K562 (cell line): ENCODE data around the gene VTA1. TPM values are rescaled to one million over a fixed set of nuclear protein-coding genes. Genes with fewer than 3 reads are reported as not detected.

ENCODE experiments used
- ATAC-seq: fragments of 200-7000 bp; cut with Tn5 transposase; 3 replicates; pipeline ENCODE4 v1.9.1; 2020; ENCODE audit warnings: moderate library complexity
- BruUV-seq: library from RNA; stranded (reverse); fragments of 400-500 nt; replicated peaks from 2 replicates; lab custom pipeline; 2021; lab: Mats Ljungman, UMichigan
- CTCF ChIA-PET: fragments of 300-600 bp; formaldehyde crosslinking; extraction: SDS; loops from one replicate; lab custom pipeline; 2021; ENCODE audit warnings: low intra/inter-chr PET ratio; lab: Yijun Ruan, JAX
- POLR2A ChIA-PET: fragments of 300-600, 350-650 bp; sonication (Branson Sonifier 250); formaldehyde crosslinking; extraction: SDS; loops from one replicate; lab custom pipeline; 2021; ENCODE audit warnings: antibody characterized with exemption, inconsistent platforms; lab: Yijun Ruan, JAX
- DNase-seq, 4 experiments: peaks; one replicate each; pipeline versions ENCODE4 v3.0.0 to v3.0.0-alpha.2; 2011 to 2018; ENCODE audit warnings: low spot score in 3 of 4, mixed read lengths in 3 of 4; ENCODE audit errors: extremely low read depth in 1 of 4
- FAIRE-seq: peaks from 2 replicates; lab custom pipeline; 2011; peaks lifted over from hg19 to GRCh38; lab: Jason Lieb, UNC
- H2AFZ ChIP-seq: 2 replicates; pipeline ENCODE4 v1.6.0; 2011; ENCODE audit warnings: low read depth, low read length, control low read depth, inconsistent platforms
- H3K27ac ChIP-seq: fragments of 200-600 bp; 3 replicates; pipeline ENCODE4 v1.8.0; 2011; ENCODE audit warnings: low read depth, mild to moderate bottlenecking, control low read depth, inconsistent platforms, low read length, moderate library complexity, mixed read lengths; ENCODE audit errors: extremely low read depth
- H3K27me3 ChIP-seq, 2 experiments: fragments of 300-600 bp in 1 of 2; 2 replicates in 1 of 2; 3 replicates in 1 of 2; pipeline versions ENCODE4 v1.6.0 to v1.8.0; 2011; ENCODE audit warnings: inconsistent platforms in 2 of 2, low read length in 2 of 2, mild to moderate bottlenecking in 1 of 2, mixed read lengths in 1 of 2, moderate library complexity in 1 of 2; ENCODE audit not compliant: control insufficient read depth in 2 of 2, insufficient read depth in 2 of 2
- H3K36me3 ChIP-seq: fragments of 300-600 bp; 3 replicates; pipeline ENCODE4 v1.8.0; 2011; ENCODE audit warnings: mild to moderate bottlenecking, low read length, inconsistent platforms; ENCODE audit not compliant: control insufficient read depth, insufficient read depth
- H3K4me1 ChIP-seq, 2 experiments: fragments of 200-600 bp in 1 of 2; replicated peaks in 1 of 2; 2 replicates in 1 of 2; 3 replicates in 1 of 2; pipeline versions ENCODE4 v1.5.1 to v1.8.0; 2011; ENCODE audit warnings: inconsistent platforms in 2 of 2, low read length in 2 of 2, mild to moderate bottlenecking in 1 of 2, mixed read lengths in 1 of 2, moderate library complexity in 1 of 2; ENCODE audit not compliant: control insufficient read depth in 2 of 2, insufficient read depth in 2 of 2
- H3K4me2 ChIP-seq: 2 replicates; pipeline ENCODE4 v1.6.1; 2011; ENCODE audit warnings: low read length, control low read depth, inconsistent platforms, mixed read lengths; ENCODE audit not compliant: insufficient read depth
- H3K4me3 ChIP-seq: fragments of 200-600 bp; sonication (generic), shearing (Covaris generic); 2 replicates; pipeline ENCODE4 v1.5.1; 2016; ENCODE audit warnings: control low read depth, inconsistent platforms
- H3K79me2 ChIP-seq: fragments of 200-600 bp; 3 replicates; pipeline ENCODE4 v1.8.0; 2011; ENCODE audit warnings: low read length, inconsistent platforms; ENCODE audit not compliant: control insufficient read depth, insufficient read depth
- H3K9ac ChIP-seq, 2 experiments: 2 replicates each; pipeline versions ENCODE4 v1.6.0 to v1.6.1; 2011; ENCODE audit warnings: low read depth in 2 of 2, low read length in 2 of 2, control low read depth in 1 of 2, inconsistent platforms in 1 of 2, mild to moderate bottlenecking in 1 of 2, mixed read lengths in 1 of 2; ENCODE audit not compliant: insufficient read depth in 1 of 2
- H3K9me1 ChIP-seq: one replicate; pipeline ENCODE4 v1.6.0; 2011; ENCODE audit warnings: inconsistent platforms, mild to moderate bottlenecking, low read length, moderate library complexity; ENCODE audit not compliant: control insufficient read depth, insufficient read depth
- H3K9me3 ChIP-seq: replicated peaks from 2 replicates; pipeline ENCODE4 v1.5.1; 2011; ENCODE audit warnings: low read depth, low read length, inconsistent platforms; ENCODE audit not compliant: control insufficient read depth, insufficient read depth
- H4K20me1 ChIP-seq: replicated peaks from 2 replicates; pipeline ENCODE4 v1.6.1; 2011; ENCODE audit warnings: low read length, inconsistent platforms, mixed read lengths; ENCODE audit not compliant: control insufficient read depth, insufficient read depth
- ARHGAP35 ChIP-seq: fragments of 450-650 bp; IDR thresholded peaks from 2 replicates; pipeline ENCODE4 v1.6.1; 2018; ENCODE audit not compliant: partially characterized antibody
- BRD9 ChIP-seq: fragments of 450-650 bp; IDR thresholded peaks from 2 replicates; pipeline ENCODE4 v1.6.1; 2018; ENCODE audit warnings: low read depth; ENCODE audit not compliant: partially characterized antibody
- CEBPZ ChIP-seq: fragments of 150-350 bp; IDR thresholded peaks from 2 replicates; pipeline ENCODE4 v1.6.1; 2014; ENCODE audit warnings: low read depth, mild to moderate bottlenecking, low read length, borderline replicate concordance
- HDAC1 ChIP-seq, 2 experiments: fragments of 450-650 bp; IDR thresholded peaks; 2 replicates each; pipeline ENCODE4 v1.6.1; 2016 to 2017; ENCODE audit warnings: inconsistent platforms in 1 of 2, mild to moderate bottlenecking in 1 of 2, moderate library complexity in 1 of 2
- KDM5B ChIP-seq: fragments of 200-600 bp; sonication (generic); IDR thresholded peaks from 2 replicates; pipeline ENCODE4 v1.6.1; 2012; ENCODE audit warnings: low read depth, mild to moderate bottlenecking, moderate library complexity, low read length, control low read depth, inconsistent platforms; ENCODE audit not compliant: insufficient replicate concordance
- MITF ChIP-seq: IDR thresholded peaks from 2 replicates; pipeline ENCODE4 v1.6.1; 2014; ENCODE audit warnings: antibody characterized with exemption
- NR2F6 ChIP-seq: fragments of 450-650 bp; formaldehyde crosslinking; IDR thresholded peaks from 2 replicates; pipeline ENCODE4 v1.4.0; 2020; ENCODE audit warnings: mild to moderate bottlenecking
- RCOR1 ChIP-seq, 2 experiments: IDR thresholded peaks; 2 replicates each; pipeline ENCODE4 v1.6.1; 2012; ENCODE audit warnings: low read depth in 2 of 2, low read length in 2 of 2, borderline replicate concordance in 1 of 2, improper control_type of control experiment in 1 of 2
- TEAD1 ChIP-seq, 2 experiments: fragments of 450-650 bp in 1 of 2; sonication (generic) in 1 of 2; formaldehyde crosslinking; IDR thresholded peaks; 2 replicates each; pipeline versions ENCODE4 v1.4.0 to v1.8.0; 2020 to 2022; ENCODE audit warnings: mild to moderate bottlenecking in 2 of 2, missing genetic modification reagents in 1 of 2
- XRCC3 ChIP-seq: fragments of 450-650 bp; IDR thresholded peaks from 2 replicates; pipeline ENCODE4 v1.6.1; 2017; ENCODE audit warnings: mild to moderate bottlenecking, moderate library complexity
- ZNF444 ChIP-seq: fragments of 250-450 bp; sonication (Bioruptor Pico); IDR thresholded peaks from 2 replicates; pipeline ENCODE4 v1.4.0; 2020; ENCODE audit warnings: mild to moderate bottlenecking, moderate library complexity
- ZNF655 ChIP-seq: fragments of 250-450 bp; sonication (Bioruptor Pico); IDR thresholded peaks from 2 replicates; pipeline ENCODE4 v1.5.0; 2021
- ZNF699 ChIP-seq: fragments of 250-450 bp; sonication (Bioruptor Pico); IDR thresholded peaks from 2 replicates; pipeline ENCODE4 v1.8.0; 2021; ENCODE audit warnings: mild to moderate bottlenecking, moderate library complexity; ENCODE audit not compliant: insufficient replicate concordance
- ZNF830 ChIP-seq: fragments of 250-450 bp; sonication (Bioruptor Pico); IDR thresholded peaks from 2 replicates; pipeline ENCODE4 v1.5.0; 2021; ENCODE audit warnings: mild to moderate bottlenecking
- WGBS: fragments of 100-300 bp; shearing (Covaris generic); methylation state at CpG from one replicate; pipeline ENCODE4 v1.1.6; 2016; ENCODE audit warnings: low coverage, mixed read lengths; ENCODE audit not compliant: insufficient coverage; ENCODE audit errors: missing lambda C conversion rate; 5-methylcytosine and 5-hydroxymethylcytosine counted together
- in situ Hi-C: fragments of 300-500 bp; cut with MboI; formaldehyde crosslinking; loops from 4 replicates; pipeline ENCODE4 v1.15.0; 2018; ENCODE audit warnings: inconsistent platforms, mixed read lengths
- intact Hi-C: fragments of 100-400 bp; cut with micrococcal nuclease; formaldehyde crosslinking; loops from 2 replicates; pipeline ENCODE4 v1.14.2; 2022
- polyA plus RNA-seq, 8 experiments: library from polyadenylated mRNA; depleted of rRNA in 4 of 8; stranded (reverse) in 5 of 8; unstranded in 3 of 8; fragments of >200 nt; fragmentation: Nextera tagmentation in 2 of 8; fragmentation: Illumina TruSeq in 1 of 8; extraction: Ambion mirVana in 2 of 8; extraction: Trizol in 1 of 8; gene quantifications; 2 replicates each; pipeline versions ENCODE4 v1.2.1 to v1.2.3, GENCODE V29; 2011 to 2014; ENCODE audit warnings: inconsistent platforms in 1 of 8, missing spikeins in 1 of 8
- total RNA-seq, 7 experiments: library from RNA; depleted of rRNA in 6 of 7; stranded (reverse); fragments of >200 nt in 6 of 7; fragmentation: Illumina TruSeq in 2 of 7; extraction: Trizol in 2 of 7; gene quantifications; 2 replicates each; pipeline versions ENCODE4 v1.2.1 to v1.2.3, GENCODE V29; 2011 to 2021; ENCODE audit warnings: low replicate concordance in 1 of 7

Gene VTA1
- total and polyA plus RNA-seq, 9 of the 15 experiments (the other 6 are each of a cell fraction or from before 2014, with no cell fraction given) = 47.8 to 182 (median 84.6) TPM

GRCh38 chr6:142225552-142225951 is 78.5 kb downstream of the VTA1 start:
- TF ChIP-seq ZNF699 (CRISPR knock-in tag) = no peak
- TF ChIP-seq HDAC1 (IDR thresholded peaks at IDR 0.05) = no peak
- no peak for TF ChIP-seq TEAD1 (CRISPR knock-in tag; IDR thresholded peaks at IDR 0.05)
- TF ChIP-seq MITF = no peak
- no peak for TF ChIP-seq RCOR1 (IDR thresholded peaks at IDR 0.05; ENCODE audit: borderline replicate concordance in 1 of 2, low read depth in 2 of 2, low read length in 2 of 2)
- TF ChIP-seq ARHGAP35 = no peak
- TF ChIP-seq CEBPZ = no peak
- TF ChIP-seq KDM5B = no peak
- TF ChIP-seq XRCC3 = no peak
- no peak for TF ChIP-seq ZNF830 (CRISPR knock-in tag)
- TF ChIP-seq BRD9 = no peak
- no peak for TF ChIP-seq ZNF444 (CRISPR knock-in tag)
- TF ChIP-seq NR2F6 (CRISPR knock-in tag) = no peak
- no peak for TF ChIP-seq ZNF655 (CRISPR knock-in tag)
- H3K27me3 ChIP-seq = no peaks in the 10 kb centered on the region
- H3K4me2 ChIP-seq = no peak overlapping the region
- ATAC-seq (no peak), FAIRE-seq (no peak), DNase-seq (no peak)
- no peak overlapping the region for H3K4me3 ChIP-seq
- H3K4me1 ChIP-seq = no peaks in the 10 kb centered on the region
- intact Hi-C loops = no loop called here
- H3K9ac ChIP-seq = no peak overlapping the region
- no peaks in the 10 kb centered on the region for H3K9me1 ChIP-seq
- H4K20me1 ChIP-seq = no peaks in the 10 kb centered on the region
- no peak overlapping the region for H3K27ac ChIP-seq
- under 1% methylated on average over 5 of the region's 5 CpGs for WGBS
- in situ Hi-C loops = no loop called here
- no peak overlapping the region for H2AFZ ChIP-seq
- H3K36me3 ChIP-seq = no peaks in the 10 kb centered on the region
- ChIA-PET POLR2A (no interaction called here), CTCF (no interaction called here)
- no peaks in the 10 kb centered on the region for H3K79me2 ChIP-seq
- no peaks in the 10 kb centered on the region for H3K9me3 ChIP-seq
- BruUV-seq = no TSS peak
